H1 (cell line): Measurements from ENCODE around the gene FOXN1.

Source experiments
- ATF3 ChIP-seq: IDR thresholded peaks from 2 replicates; pipeline ENCODE4 v1.6.1; 2011; ENCODE audit warnings: low read depth, mild to moderate bottlenecking, low read length; ENCODE audit not compliant: insufficient read depth
- CREB1 ChIP-seq: IDR thresholded peaks from 2 replicates; pipeline ENCODE4 v1.6.1; 2012; ENCODE audit warnings: inconsistent platforms
- CTCF ChIP-seq, 3 experiments: IDR thresholded peaks; 1 replicate in 2 of 3; 2 replicates in 1 of 3; pipeline versions ENCODE4 v1.5.1 to v1.6.1; 2011; ENCODE audit warnings: low read length in 3 of 3, mild to moderate bottlenecking in 3 of 3, inconsistent platforms in 2 of 3, low read depth in 1 of 3, moderate library complexity in 1 of 3; ENCODE audit not compliant: insufficient read depth in 1 of 3; ENCODE audit errors: control extremely low read depth in 1 of 3
- EZH2 ChIP-seq: fragments of 200-600 bp; sonication (generic); IDR thresholded peaks from 2 replicates; pipeline ENCODE4 v1.7.1; 2012; ENCODE audit warnings: low read depth, mild to moderate bottlenecking, moderate library complexity, low read length, inconsistent platforms; ENCODE audit not compliant: severe bottlenecking
- JUN ChIP-seq: IDR thresholded peaks from 2 replicates; pipeline ENCODE4 v1.6.1; 2011; ENCODE audit warnings: low read depth, mild to moderate bottlenecking, improper control_type of control experiment, low read length
- KDM5A ChIP-seq: fragments of 200-600 bp; IDR thresholded peaks from 2 replicates; pipeline ENCODE4 v1.7.1; 2012; ENCODE audit warnings: mild to moderate bottlenecking, low read length, inconsistent platforms, mixed read lengths
- POLR2A ChIP-seq, 2 experiments: IDR thresholded peaks; 1 replicate in 1 of 2; 2 replicates in 1 of 2; pipeline ENCODE4 v1.6.1; 2011; ENCODE audit warnings: low read depth in 2 of 2, low read length in 2 of 2, mild to moderate bottlenecking in 2 of 2; ENCODE audit errors: control extremely low read depth in 1 of 2
- RAD21 ChIP-seq, 2 experiments: IDR thresholded peaks in 1 of 2; conservative IDR thresholded peaks in 1 of 2; 2 replicates each; pipeline ENCODE4 v1.6.1; 2011; ENCODE audit warnings: low read depth in 2 of 2, low read length in 2 of 2, improper control_type of control experiment in 1 of 2, inconsistent platforms in 1 of 2, mild to moderate bottlenecking in 1 of 2, moderate library complexity in 1 of 2
- RFX5 ChIP-seq: IDR thresholded peaks from 2 replicates; pipeline ENCODE4 v1.6.1; 2011; ENCODE audit warnings: low read depth, low read length, improper control_type of control experiment, borderline replicate concordance
- YY1 ChIP-seq: IDR thresholded peaks from 2 replicates; pipeline ENCODE4 v1.6.1; 2011; ENCODE audit warnings: low read depth, mild to moderate bottlenecking, low read length

- TF ChIP-seq CTCF (IDR thresholded peaks at IDR 0.05; ENCODE audit: control extremely low read depth in 1 of 3, insufficient read depth in 1 of 3, low read depth in 1 of 3, low read length in 3 of 3): no peak
- no peak for TF ChIP-seq EZH2
- TF ChIP-seq ATF3: no peak
- no peak for TF ChIP-seq POLR2A (IDR thresholded peaks at IDR 0.05; ENCODE audit: control extremely low read depth in 1 of 2, low read depth in 2 of 2, low read length in 2 of 2)
- no peak for TF ChIP-seq KDM5A
- TF ChIP-seq YY1: no peak
- TF ChIP-seq RAD21 (IDR thresholded peaks at IDR 0.05 in 1 of 2, conservative IDR thresholded peaks at IDR 0.05 in 1 of 2; ENCODE audit: low read depth in 2 of 2, low read length in 2 of 2): no peak
- no peak for TF ChIP-seq CREB1
- TF ChIP-seq RFX5: no peak
- no peak for TF ChIP-seq JUN
Observed at GRCh38 chr17:28471531-28472342, 34.4 kb upstream of the FOXN1 start.
